Measurements from ENCODE around the gene GOLGA6L26.
"Not testable (repeated sequence)": the region's sequence is repeated elsewhere in the genome, so short reads cannot be mapped to it uniquely, and the experiment has no call there.

Gene GOLGA6L26, protein sequence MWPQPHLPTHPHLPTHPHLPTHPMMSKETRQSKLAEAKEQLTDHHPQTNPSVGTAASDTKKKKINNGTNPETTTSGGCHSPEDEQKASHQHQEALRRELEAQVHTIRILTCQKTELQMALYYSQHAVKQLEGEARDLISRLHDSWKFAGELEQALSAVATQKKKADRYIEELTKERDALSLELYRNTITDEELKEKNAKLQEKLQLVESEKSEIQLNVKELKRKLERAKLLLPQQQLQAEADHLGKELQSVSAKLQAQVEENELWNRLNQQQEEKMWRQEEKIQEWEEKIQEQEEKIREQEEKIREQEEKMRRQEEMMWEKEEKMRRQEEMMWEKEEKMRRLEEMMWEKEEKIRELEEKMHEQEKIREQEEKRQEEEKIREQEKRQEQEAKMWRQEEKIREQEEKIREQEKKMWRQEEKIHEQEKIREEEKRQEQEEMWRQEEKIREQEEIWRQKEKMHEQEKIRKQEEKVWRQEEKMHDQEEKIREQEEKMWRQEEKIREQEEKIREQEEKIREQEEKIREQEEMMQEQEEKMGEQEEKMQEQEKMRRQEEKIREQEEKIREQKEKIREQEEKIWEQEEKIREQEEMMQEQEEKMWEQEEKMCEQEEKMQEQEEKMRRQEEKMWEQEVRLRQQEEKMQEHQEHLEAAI

DNA sequence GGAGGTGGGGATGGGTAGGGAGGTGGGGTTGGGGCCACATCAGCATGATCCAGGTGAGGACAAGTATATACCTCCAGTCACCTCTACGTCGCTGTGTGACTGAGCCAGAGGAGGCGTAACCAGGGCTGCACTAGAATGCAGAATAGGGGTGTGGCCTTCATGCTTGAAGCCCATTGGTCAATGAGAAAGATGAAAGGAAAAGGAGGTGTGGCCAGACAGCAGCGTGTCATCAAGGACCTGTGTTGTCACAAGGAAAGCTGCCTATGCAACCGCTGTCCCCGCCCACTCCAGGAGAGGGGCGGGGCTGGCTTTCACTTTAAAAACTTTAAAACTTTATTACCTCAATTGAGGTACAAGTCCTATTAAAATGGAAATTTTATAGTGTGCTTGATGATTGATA, at the start of gene GOLGA6L26:
Gene GOLGA6L26 (minus strand): TSS at position 101 of the 400 bp plus-strand sequence. CDS start 61 bp downstream, at position 40.
- not testable (repeated sequence) for DNase-seq

DNA sequence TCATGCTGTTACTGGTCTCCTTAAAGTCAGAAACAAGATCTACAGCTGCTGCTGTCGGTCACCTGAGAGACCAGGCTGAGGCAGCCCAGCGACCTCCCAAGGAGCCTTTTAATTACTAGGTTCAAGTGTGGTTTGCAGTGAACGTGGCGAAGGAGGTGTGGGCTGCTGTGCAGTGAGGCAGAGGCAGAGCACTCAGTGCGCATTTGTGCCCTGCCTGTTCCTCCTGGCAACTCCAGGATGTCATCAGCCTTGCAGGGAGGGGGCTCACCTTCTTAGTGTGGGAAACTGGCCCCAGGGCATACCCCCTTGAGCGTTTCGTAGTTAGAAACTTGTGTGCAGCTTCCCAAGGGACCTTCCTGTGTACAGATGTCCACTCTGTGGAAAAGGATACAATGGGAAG, 47.2 kb upstream of the GOLGA6L26 start:
- DNase-seq, result not testable (repeated sequence)

DNA sequence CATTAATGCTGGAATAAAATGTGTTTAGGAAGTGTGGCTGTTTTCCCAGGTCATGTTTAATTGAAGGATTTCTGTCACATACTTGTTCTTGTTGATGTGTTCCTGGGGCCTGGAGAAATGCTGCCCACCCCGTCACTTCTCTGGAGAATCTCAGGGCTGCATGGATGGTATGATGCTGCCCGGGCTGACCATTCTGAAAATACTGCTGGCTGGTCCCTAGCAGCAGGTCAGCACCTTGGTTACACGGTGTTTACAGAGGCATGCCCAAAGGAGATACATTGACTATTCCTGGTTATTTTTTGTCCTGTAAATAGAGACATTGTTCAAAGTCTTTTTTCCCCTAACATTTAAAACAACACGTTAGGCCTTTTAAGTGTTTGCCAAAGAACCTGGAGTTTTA, 46.7 kb upstream of the GOLGA6L26 start:
- not testable (repeated sequence) for DNase-seq

DNA sequence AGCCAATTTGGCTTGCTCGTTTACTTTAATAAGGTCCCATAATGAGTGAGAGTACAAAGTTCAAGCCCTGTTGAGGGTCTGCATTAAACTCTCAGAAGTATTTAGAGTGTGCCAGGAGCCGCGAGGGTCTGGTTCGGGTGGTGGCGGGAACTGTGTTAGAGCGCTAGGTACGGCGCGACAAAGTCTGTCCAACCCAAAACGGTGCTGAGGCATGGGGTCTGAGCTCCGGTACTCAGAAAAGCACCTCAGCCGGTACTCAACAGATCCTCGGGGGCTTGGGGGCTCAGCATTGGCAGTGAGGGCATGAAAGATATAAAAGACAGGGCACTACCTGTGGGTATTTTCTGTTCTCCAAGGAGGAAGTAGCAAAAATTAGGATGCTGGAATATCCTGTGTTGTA, 45.0 kb upstream of the GOLGA6L26 start:
- not testable (repeated sequence) for DNase-seq

DNA sequence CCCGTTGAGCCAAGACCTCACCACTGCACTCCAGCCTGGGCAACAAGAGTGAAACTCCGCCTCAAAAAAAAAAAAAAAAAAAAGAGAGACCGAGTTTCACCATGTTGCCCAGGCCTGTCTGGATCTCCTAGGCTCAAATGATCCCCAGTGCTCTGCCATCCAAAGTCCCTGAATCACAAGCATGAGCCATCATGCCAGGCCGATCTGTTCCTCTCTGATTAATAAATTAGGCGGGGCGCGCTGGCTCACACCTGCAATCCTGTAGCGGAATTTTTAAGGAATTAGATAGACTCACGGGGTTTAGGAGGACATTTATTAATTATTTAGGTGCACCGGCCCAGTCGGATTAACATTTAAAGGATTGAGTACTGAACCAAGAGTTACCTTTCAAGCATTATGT, 40.2 kb upstream of the GOLGA6L26 start:
- DNase-seq, result not testable (repeated sequence)

DNA sequence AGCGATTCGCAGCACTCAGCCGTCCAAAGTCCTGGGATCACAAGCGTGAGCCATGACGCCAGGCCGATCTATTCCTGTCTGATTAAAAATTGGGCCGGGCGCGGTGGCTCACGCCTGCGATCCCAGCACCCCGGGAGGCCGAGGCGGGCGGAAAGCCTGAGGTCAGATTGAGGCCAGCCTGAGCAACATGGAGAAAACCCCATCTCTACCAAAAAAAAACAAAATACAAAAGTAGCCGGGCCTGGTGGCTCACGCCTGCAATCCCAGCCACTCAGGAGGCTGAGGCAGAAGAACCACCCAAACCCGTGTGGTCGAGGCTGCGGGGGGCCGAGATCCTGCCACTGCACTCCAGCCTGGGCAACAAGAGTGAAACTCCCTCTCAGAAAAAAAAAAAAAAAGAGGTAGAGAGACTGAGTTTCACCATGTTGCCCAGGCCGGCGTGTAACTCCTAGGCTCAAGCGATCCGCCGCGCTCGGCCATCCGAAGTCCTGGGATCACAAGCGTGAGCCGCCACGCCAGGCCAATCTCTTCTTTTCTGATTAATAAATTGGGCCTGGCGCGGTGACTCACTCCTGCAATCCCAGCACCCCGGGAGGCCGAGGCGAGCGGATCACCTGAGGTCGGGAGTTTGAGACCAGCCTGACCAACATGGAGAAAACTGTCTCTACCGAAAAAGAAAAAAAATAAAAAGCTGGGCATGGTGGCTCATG, 39.0 kb upstream of the GOLGA6L26 start:
- not testable (repeated sequence) for DNase-seq

DNA sequence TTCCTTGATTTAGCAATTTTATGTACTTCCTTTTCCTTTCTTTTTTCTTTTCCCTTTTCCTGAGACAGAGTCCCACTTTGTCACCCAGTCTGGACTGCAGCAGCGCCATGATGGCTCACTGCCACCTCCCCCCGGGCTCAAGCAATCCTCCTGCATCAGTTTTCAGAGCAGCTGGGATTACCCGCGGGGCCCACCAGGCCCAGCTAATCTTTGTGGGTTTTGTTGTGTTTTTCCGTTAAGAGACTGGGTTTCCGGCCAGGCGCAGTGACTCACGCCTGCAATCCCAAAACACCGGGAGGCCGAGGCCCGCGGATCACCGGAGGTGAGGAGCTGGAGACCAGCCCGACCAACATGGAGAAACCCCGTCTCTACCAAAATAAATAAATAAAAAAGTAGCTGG, 38.3 kb upstream of the GOLGA6L26 start:
- no peak for DNase-seq

DNA sequence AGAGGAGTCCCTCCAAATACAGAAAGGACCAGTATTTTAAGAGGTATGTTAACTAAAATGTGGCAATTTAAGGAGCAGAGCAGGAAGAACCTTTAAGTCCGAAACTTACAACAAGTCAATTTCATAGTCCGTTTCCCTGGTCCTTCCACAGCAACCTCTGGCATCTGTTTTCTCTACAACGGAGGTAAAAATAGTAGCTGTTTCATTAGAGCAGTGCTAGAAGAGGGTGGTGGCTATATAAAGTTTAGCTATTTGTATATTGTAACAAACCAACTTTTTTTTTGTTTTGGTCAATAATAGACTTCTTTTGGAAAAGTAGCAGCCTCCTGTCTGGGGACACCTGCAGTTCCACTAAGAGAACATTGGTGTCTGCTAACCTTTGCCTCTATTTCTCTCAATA, 37.9 kb upstream of the GOLGA6L26 start:
- DNase-seq, result not testable (repeated sequence)

DNA sequence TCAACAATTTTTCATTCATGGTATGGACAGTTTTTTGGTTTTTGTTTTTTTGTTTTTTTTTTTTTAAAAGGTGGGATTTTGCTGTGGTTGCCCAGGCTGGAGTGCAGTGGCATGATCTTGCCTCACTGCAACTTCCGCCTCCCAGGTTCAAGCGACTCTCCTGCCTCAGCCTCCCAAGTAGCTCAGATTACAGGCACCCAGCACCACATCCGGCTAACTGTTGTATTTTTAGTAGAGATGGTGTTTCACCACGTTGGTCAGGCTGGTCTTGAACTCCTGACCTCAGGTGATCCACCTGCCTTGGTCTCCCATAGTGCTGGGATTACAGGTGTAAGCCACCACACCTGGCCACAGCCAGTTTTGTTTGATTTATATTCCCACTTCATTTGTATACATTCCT, 37.1 kb upstream of the GOLGA6L26 start:
- not testable (repeated sequence) for DNase-seq

DNA sequence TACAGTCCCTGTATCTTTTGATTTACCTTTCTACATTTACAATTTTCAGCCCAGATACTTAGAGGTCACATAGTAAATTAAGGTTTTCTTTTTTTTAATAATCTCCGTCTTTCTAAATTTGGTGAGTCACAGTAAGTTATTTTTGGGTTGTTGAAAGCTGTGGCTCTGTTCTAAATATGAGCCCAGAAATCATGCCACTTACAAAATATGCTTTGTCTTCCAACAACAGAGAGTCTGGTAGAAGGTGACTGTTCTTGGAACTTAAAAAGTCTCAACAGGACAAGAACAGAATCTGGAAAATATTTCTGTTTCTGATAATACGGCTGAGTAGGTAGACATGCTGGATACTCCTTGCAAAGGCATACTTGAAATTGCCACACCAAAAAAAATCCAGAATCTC, 36.6 kb upstream of the GOLGA6L26 start:
- no peak for DNase-seq

DNA sequence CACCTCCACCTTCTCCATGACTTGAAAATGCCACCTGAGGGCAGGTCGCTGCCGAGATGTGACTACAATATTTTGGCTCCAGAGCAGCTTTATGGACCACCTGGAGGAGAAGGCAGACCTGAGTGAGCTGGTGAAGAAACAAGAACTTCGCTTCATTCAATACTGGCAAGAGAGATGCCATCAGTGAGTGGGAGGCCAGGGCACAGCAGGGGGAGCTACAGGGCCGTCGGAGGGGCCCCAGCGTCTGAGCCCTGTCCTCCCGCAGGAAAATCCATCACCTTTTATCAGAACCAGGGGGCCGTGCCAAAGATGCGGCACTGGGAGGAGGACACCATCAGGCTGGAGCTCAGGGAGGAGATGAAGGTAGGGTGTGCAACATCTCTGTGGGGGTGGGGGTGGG, 30.3 kb upstream of the GOLGA6L26 start:
- not testable (repeated sequence) for DNase-seq

DNA sequence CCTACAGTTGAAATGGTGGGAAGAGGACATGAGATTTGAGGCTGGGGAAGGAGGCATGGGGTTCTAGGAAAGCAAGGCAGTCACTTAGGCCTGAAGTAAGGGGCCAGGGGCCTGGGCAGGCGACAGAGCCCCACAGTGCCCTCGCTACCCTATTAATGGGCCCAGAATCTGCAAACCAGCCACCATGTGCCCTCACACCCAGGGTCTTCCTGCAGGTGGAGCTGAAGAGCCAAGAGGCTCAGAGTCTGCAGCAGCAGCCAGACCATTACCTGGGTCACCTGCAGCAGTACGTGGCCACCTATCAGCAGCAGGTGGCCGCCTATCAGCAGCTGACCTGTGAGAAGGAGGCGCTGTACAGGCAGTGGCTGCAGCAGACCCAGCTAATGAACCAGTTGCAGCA, 28.6 kb upstream of the GOLGA6L26 start:
- not testable (repeated sequence) for DNase-seq

DNA sequence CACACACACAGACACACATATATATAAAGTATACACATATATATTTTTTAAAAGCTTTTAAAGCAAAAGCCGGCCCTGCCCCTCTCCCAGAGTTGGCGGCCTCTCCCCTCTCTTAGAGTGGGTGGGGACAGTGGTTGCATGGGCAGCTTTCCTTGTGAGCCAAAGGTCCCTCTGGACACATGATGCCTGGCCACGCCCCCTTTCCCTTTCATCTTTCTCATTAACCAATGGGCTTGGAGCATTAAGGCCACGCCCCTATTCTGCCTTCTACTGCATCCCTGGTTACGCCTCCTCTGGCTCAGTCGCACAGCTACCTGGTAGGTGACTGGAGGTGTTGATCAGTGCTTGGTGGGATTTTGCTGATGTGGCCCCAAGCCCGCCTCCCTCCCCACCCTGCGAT, 20.5 kb upstream of the GOLGA6L26 start, which contains the start of gene GOLGA8S:
Gene GOLGA8S (plus strand): TSS at position 301 of the 400 bp plus-strand sequence. CDS start 62 bp downstream, at position 363.
- not testable (repeated sequence) for DNase-seq

DNA sequence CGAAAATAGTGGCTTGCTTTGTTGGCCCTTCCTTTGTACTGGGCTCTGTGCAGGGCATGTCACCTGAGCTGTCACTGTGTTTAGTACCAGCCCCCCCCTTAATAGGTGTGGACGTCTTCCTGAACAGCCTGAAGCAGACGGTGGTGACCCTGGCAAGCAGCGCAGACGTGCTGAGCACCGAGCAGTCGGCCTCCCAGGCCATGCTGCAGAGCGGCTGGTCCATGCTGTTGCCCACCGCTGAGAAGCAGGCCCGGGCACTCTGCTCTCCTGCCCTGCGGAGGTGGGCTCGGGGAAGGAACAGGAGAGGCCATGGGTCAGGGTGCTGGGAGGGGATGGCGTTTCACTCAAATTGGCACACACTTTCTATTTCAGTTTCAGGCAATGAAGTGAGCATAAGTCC, 22.8 kb downstream of the GOLGA6L26 start:
- not testable (repeated sequence) for DNase-seq

DNA sequence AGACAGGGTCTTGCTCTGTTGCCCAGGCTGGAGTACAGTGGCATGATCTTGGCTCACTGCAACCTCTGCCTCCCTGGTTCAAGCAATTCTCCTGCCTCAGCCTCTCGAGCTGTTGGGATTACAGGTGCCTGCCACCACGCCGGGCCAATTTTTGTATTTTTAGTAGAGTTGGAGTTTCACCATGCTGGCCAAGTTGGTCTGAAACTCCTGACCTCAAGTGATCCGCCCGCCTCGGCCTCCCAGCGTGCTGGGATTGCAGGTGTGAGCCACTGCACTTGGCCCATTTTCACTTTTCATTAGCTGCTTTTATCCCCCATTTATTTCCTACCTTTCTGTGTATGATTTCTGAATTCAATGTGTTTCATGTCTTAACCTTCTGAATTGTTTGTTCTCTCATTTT, 28.1 kb downstream of the GOLGA6L26 start:
- not testable (repeated sequence) for DNase-seq

DNA sequence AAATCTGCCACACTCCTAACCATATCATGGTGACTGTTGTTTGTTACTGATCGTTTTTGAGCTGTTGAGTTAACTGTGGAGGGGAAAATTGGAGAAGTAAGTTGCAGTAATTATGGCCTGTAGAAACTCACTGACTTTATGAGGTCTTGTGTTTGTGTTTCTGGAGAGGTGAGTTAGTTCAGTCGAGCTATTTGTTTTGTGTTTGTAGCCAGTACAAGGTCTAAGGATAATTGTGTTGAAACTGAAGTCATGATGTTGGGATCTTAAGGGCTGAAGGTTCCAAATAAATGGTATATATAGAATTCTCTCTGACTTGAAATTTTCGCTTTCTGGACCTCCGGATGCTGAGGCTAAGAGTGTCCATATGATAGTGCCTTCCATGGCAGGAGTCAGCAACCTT, 29.2 kb downstream of the GOLGA6L26 start:
- not testable (repeated sequence) for DNase-seq

DNA sequence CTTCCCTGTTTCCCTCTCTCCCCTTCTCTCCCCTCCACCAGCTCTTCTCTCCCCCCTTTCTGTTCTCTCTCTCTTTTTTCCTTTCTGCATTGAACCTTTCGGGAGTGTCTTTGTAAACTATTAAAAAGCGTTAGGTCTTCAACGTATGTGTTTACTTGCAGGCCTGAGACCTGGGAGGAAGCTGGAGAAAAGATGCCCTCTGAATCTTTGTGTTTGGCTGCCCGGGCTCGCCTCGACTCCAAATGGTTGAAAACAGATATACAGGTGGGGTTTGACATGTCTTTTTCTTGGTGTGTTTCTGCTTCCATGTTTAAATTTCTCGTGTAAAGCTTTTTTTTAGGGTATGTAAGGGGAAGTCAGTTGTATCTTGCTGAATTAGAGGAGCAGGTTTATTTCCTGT, 29.7 kb downstream of the GOLGA6L26 start:
- DNase-seq, result not testable (repeated sequence)

DNA sequence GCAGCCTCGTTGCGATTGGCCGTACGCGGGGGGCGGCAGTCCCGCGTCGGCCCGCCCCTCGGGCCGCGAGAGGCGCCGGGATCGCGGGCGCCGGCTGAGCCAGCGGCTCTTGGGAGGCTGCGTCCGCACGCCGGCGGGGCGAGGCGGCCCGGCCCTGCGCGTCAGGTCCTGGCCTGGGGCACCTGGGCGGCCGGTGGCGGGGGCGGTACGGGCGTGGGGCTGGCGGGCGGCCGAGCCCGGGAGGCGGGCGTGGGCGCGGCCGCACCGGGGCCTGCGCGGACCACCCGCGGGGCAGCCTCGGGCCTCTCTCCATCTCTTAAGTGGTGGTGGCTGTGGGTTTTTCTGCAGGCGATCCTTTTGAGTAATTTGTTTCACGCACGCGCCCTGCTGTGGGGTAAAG, 30.3 kb downstream of the GOLGA6L26 start:
- peak; percentile 4 for DNase-seq

DNA sequence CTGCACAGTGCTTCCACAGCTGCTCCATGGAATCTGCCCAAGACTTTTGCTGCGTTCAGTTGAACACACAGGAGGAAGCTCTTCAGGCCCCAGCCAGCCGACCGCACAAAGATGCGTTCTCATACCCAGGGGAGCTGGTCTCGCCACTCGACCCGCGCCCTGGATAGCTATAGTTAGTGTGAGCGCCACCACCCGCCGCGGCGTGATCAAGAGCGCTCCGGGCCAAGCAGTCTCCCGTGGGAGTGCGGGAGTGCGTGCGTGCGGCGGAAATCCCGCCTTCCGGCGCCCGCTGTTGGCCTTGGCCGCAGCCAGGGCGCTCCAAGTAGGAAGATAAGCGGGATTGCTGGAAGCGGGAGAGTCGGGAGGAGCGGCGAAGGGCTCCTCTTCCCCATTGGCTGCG, 30.8 kb downstream of the GOLGA6L26 start:
- not testable (repeated sequence) for DNase-seq
